ENCODE measurements around the gene ARID4B.
"Not testable (repeated sequence)": the region's sequence is repeated elsewhere in the genome, so short reads cannot be mapped to it uniquely, and the experiment has no call there.

Gene ARID4B

DNA sequence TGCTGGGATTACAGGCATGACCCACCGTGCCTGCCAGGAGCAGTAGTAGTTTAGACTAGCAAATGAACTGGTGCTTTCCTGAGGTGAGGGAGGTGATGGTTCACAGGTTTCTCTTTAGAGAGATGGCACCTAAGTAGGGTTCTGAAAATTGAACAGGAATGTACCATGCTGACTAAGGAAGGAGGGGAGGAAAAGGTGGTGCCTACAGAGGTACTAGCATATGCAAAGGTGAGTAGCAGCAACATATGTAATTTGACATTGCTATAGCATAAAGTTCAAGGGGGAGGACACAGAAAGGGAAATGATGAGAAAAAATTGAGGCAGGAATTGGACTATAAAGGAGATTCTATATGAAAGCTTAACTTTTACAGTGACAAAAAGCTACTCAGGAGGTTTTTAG is 101.0 kb downstream of the ARID4B start:
- DNase-seq (ENCODE audit: low read depth in 2 of 2), result no peak

DNA sequence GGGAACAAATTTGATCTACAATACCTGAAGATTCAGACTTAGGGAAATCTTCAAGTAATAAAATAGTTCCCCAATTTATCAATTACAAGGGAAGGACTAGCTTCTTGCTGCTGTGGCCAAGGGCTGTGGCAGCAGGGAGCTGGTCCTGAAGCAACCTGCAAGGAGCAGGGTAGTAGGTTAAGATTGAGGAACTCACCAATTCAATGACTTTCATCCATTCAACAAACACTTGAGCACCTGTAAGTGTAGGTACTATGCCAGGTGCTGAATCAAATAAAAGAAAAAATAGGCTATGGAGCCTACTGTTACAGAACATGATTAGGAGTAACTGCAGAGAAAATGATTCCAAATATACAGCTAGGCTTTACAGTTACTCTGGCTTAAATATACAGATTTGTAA is 102.7 kb downstream of the ARID4B start:
- no peak for DNase-seq (ENCODE audit: low read depth in 2 of 2)

DNA sequence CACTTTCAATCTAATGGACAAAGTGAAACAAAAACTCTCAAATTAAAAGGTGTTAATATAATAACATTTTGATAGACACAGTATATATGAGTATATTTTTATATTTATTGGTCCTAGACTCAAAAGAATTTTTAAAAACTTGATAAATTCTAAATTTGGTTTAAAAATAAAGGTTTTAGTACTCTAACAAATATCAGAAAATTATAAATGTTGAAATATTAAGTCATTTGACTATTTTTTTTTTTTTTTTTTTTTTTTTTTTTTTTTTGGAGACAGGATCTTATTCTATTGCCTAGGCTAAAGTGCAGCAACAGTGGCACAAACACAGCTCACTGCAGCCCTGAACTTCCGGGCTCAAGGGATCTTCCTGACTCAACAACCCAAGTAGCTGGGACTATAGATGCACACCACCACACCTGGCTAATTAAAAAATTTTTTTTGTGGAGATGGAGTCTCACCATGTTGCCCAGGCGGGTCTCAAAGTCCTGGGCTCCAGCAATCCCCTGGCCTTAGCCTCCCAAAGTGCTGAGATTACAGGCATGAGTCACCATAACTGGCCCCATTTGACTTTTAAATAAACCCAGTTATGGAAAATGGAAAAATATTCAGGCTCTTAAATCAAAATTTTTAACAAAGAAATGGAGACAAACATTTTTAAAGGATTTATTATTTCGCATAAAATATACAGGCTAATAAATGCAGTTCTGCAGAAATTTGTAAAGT is 106.2 kb downstream of the ARID4B start:
- DNase-seq (ENCODE audit: low read depth in 2 of 2), result no peak

DNA sequence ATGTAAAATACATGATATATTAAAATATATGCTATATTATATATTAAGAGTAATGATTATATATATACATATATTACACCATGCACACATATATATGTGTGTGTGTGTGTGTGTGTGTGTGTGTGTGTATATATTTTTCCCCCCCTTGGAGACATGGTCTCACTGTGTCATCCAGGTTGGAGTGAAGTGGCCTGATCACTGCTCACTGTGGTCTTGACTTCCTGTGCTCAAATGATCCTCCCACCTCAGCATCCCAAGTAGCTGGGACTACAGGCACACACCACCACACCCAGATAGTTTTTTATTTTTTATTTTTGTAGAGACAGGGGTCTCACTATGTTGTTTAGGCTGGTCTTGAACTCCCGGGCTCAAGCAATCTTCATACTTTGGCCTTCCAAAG is 112.5 kb downstream of the ARID4B start:
- no peak for DNase-seq (ENCODE audit: low read depth in 2 of 2)

DNA sequence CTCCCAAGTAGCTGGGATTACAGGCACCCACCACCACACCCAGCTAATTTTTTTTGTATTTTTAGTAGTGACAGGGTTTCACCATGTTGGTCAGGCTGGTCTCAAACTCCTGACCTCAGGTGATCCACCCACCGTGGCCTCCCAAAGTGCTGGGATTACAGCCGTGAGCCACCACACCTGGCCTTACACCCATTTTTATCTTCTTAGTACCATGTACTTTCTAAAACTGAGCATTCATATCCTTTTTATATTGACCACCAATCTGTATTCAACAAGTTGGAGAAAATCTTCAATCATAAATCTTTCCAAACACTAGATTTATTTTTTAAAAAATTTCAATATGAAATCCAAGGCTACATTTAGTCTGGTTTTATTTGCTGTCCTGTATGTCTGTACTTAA is 113.0 kb downstream of the ARID4B start:
- DNase-seq (ENCODE audit: low read depth in 2 of 2), result not testable (repeated sequence)

DNA sequence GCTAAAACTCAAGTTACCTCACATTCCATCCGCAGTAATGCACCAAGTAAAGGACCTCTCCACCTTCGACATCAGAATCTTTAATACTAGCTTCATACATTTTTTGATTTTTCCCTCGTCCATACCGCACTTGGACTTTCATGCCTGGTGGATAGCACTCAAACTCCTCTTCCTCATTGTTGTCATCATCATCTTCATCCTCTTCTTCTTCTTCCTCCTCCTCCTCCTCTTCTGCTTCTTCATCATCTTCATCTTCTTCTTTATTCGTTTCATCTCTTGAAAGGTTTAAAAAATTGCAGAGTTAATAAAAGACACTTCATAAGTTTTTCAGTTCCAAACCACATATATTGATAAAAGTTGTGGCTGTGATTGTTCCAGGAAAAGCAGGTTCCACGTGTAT is 114.2 kb downstream of the ARID4B start:
- DNase-seq (ENCODE audit: low read depth in 2 of 2), result no peak

DNA sequence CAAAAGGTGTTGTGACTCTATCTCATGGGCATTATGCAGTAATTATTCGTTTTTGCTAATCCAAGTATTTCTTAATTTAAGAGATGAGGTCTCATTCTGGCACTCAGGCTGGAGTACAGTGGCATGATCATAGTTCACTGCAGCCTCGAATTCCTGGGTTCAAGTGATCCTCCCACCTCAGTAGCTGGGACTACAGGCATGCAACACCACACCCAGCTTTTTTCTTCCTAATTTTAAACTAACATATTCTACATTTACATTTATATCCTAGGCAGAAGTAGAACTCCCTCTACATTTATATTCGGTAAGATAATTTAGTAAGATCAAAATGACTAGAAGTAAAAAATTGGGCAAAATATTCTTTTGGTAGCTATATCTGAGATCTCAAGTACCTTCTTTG is 116.5 kb downstream of the ARID4B start:
- no peak for DNase-seq (ENCODE audit: low read depth in 2 of 2)

DNA sequence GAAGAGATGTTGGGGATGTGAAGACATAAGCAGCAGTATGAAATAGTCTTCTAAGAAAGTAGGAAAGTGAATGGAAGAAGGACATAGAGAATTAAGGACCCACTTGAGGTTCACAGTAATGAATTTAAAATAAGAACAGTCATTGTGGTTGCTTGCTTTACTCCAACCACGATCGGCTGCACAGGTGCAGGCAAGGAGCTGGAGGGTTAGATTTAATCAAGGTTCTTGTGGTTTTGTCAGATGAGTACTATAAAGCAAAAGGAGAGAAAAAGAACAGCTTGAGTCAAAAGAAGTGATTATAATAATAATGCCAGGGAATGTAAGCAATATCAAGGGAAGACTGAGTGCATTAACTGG is 120.8 kb downstream of the ARID4B start:
- DNase-seq (ENCODE audit: low read depth in 2 of 2), result no peak

DNA sequence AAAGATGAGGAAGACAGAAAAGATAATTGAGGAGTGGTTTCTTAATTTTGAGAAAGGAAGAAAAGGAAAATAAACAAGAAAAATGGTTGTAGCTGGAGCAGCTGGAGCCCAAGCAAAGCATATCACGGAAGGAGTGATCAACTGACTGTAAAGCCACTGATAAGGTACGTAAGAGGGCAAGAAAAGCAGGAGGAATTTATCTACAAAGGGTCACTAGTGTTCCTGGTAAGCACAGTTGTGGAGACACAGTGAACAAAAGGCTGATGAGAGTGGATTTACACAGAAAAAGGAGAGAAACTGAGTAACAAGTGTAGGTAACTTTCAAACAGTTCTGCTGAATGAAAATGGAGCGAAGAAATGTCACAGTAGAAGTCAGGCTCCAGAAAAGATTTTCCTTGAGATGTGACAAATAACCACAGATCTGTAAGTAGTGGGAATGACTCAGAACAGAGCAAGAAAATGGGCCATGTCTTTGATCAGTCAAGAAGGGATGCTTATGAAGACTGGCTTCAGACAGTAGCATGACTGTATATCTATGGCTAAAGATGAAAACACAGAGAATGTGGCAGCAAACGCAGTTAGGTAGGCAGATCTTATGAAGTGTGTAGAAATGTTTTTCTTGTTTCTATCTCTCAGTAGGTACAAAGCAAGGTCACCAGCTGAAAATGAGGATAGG is 121.3 kb downstream of the ARID4B start:
- no peak for DNase-seq (ENCODE audit: low read depth in 2 of 2)

DNA sequence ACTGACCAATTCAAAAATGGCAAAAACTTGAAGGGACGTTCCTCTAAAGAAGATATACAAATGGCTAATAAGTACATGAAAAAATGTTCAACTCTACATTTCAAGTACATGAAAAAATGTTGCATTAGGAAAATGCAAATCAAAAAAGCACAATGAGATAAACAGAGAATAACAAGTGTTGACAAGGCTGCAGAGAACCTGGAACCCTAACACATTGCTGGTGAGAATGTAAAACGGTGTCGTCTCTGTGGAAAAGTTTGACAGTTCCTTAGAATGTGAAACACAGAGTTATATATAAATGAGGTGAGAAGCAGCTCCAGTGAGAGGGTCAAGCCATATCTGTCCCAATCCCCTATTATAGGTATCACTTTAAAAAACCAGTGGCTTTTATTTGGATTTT is 122.3 kb downstream of the ARID4B start:
- DNase-seq (ENCODE audit: low read depth in 2 of 2), result no peak

DNA sequence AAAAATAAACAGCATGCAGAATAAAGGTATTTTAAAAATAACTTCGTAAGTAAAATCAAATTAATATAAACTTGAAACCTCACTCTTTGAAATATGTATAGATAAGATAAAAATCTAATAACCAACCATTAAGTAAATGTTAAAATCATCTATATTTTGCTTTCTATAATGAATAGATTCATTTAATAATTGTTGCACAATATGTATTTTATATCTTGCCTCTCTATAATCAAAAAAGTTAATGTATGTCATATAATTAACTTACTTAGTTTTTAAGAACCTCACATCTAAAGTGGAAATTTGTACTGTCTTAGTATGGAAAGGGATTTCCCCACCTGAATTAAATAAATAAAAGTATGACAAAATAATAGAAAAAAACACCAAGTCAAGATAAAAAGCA is 124.6 kb downstream of the ARID4B start:
- DNase-seq (ENCODE audit: low read depth in 2 of 2), result no peak

DNA sequence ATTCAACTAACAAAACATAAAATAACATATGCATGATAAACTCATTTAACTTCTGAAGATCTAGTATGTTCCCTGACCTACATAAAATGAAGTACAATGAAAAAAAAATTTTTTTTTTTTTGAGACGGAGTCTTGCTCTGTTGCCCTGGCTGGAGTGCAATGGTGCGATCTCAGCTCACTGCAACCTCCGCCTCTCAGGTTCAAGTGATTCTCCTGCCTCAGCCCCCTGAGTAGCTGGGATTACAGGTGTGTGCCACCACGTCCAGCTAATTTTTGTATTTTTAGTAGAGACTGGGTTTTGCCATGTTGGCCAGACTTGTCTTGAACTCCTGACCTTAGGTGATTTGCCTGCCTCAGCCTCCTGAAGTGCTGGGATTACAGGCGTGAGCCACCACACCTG is 125.5 kb downstream of the ARID4B start:
- DNase-seq (ENCODE audit: low read depth in 2 of 2), result not testable (repeated sequence)

DNA sequence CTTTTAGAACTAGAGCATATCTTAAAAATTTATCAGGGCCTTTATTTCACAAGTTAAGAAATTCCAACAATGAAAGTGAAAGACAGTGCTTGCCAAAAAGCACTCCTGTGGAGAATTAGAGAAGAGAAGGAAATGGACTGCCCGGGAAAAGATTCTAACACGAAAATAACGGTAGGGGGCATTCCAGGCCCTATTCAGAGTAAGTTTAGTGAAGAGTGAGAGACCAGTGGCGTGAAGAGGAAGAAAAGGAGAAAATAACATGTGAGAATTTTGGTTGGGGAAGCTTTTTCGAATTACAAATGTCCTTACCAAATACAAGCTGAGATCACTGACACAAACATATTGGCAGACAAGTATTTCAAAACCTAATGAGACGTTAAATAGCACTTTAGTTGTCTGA is 128.5 kb downstream of the ARID4B start:
- no peak for DNase-seq (ENCODE audit: low read depth in 2 of 2)

DNA sequence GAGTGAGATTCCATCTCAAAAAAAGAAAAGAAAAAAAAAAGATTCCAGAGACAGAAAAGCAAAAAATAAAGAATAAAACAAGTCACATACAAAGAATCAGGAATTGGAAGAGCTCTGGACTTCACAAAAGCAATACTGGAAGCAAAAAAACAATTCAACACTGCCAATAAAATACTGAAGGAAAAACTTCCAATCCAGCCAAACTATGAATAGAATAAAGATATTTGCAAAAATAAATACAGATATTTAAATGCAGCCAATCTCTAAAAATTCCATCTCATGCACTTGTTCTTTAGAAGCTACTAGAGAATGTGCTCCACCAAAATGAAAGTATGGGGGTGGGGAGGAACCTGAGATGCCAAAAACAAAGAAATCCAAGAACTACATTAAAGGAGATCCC is 137.5 kb downstream of the ARID4B start:
- DNase-seq (ENCODE audit: low read depth in 2 of 2), result no peak

DNA sequence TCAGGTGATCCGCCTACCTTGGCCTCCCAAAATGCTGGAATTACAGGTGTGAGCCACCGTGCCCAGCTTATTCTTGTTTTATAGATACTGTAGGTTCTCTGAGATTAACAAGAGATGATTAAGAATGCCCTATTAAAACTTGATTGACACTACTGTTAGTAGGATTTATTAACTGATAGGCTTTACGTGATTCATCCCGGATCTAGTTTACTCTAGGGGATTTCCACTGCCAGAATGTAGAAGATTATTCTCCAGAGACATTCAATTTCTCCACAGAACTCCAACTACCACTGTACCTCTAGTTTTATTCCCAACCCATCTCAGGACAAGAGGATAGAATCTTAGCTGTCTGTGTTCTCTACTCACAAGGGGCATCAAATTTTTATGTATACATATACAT is 140.7 kb downstream of the ARID4B start:
- DNase-seq (ENCODE audit: low read depth in 2 of 2), result no peak

DNA sequence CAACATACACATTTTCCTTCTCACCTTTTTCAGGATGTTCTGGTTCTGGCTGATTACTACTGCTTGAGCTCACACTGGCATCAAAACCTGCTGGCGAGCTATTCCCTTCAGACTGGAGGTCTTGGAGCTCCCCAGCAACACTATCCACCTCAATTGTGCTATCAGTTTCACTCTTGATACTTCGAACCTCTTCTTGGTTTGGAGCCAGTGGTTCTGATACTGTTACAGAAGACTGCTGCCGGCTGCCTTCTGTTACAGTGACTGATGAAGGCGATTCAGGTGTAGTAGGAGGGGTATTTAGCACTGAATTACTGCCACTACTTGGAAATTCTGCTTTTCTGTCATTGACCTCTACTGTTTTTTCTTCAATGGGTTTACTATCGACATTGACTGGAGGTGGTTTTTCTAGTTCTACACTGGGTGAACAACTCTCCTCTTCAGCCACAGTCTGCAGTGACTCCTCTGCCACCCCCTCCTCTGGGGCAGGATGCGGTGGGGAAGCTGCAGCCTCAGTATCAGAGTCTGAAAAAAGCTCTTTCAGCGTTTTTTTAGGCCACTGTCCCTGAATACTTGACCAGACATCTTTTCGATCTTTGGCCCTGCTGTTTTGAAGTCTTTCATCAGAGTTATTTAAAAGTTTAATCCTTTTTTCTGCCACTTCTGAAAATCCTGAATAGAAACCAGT is 146.3 kb downstream of the ARID4B start:
- no peak for DNase-seq (ENCODE audit: low read depth in 2 of 2)

DNA sequence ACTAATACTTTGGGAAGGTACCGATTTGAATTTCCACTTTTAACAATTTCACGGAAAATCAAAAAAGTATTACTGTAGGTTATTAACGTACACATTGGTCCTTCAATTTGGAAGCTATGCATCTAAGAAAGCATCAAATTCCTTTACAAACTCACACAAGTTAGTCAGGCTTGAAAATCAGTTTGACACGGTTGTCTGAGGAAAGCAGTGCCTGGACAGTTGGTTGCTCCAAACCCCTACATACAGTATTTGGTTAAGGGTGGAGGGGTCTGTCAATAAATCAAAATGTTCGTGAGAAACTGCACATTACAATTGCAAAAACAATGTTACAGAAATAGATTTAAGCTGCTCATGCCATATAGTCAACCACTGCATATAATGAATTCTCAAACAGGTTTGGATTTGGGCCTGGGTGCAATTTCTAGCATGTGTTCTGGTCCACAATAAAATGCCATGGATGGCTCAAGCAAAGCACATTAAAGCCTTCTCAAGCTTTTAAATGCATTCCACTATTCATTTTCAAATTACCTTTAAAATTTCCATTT is 147.0 kb downstream of the ARID4B start:
- no peak for DNase-seq (ENCODE audit: low read depth in 2 of 2)

DNA sequence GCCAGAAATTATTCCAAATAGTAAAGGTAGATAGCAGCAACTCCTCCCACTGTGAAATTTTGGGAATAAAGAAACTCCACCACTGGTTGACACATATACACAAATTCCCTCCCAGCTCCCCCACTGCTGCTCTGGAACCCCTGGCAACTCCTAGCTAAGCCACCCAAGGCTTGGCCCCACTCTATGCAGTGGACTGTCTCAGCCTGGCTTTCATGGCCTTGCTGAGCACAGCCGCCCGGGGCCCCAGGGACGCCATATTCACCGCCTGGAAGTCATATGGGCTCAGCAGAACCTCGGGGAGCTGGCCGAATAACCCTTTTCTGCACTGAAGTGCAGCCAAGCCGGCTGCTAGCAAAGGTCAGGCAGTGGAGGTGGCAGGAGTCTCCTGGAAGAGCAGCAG is 151.5 kb downstream of the ARID4B start:
- no peak for DNase-seq (ENCODE audit: low read depth in 2 of 2)

DNA sequence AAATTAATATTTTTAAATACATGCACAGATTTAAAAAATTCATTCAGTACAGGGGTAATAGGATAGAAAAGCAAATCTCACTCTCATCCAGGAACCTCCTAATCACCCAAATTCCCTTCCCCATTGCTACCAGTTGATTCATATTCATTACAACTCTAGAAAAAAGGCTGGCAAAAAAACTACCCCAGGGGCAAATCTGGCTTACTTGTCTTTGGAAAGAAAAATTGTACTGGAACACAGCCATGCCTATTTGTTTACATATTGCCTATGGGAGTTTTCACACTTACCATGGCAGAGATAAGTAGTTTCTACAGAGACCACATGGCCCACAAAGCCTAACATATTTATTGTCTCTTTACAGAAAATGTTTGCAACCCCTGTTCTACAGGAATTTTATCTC is 158.0 kb downstream of the ARID4B start:
- DNase-seq (ENCODE audit: low read depth in 2 of 2), result no peak

DNA sequence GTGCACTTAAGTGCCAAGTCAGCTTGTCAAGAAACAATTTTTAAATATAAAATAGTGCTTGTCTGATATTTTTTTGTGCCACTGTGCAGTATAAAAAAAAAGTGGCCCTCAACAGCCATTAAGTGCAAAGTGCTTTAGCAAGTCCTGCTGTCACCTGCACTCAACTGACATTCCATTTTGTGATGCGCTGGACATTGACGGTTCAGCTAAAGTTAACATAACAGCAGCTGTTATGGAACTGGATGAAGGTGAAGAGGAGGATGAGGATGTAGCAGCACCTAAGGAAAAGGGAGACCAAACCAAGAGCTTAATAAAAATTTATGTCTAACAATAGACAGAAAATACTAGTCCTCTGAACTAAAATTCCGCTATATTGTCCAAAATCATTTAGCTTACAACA is 159.6 kb downstream of the ARID4B start:
- DNase-seq (ENCODE audit: low read depth in 2 of 2), result no peak

DNA sequence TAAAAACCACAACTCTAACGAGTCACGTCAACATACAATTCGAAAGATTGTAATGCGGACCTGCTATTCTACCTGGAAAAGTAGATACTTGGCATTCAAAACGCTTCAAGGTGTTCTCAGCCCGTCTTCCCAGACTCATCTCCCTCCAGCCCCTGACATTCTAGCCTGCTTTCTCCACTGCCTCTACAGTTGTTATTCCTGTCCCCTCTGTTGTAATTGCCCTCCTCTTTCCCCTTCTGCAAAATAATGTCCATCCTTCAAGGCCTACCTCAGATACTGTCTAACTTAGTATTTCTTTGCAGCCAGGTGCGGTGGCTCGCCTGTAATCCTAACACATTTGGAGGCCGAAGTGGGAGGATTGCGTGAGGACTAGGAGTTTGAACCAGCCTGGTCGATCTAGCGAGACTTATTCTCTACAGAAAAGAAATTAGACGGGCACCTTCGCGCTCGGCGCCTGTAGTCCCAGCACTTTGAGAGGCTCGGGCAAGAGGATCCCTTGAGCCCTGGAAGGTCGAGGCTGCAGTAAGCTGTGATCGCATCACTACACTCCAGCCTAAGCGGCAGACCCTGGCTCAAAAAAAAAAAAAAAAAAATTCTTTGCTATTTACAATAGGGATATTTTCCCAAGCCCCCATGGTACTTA is 166.2 kb downstream of the ARID4B start:
- DNase-seq (ENCODE audit: low read depth in 2 of 2), result no peak

DNA sequence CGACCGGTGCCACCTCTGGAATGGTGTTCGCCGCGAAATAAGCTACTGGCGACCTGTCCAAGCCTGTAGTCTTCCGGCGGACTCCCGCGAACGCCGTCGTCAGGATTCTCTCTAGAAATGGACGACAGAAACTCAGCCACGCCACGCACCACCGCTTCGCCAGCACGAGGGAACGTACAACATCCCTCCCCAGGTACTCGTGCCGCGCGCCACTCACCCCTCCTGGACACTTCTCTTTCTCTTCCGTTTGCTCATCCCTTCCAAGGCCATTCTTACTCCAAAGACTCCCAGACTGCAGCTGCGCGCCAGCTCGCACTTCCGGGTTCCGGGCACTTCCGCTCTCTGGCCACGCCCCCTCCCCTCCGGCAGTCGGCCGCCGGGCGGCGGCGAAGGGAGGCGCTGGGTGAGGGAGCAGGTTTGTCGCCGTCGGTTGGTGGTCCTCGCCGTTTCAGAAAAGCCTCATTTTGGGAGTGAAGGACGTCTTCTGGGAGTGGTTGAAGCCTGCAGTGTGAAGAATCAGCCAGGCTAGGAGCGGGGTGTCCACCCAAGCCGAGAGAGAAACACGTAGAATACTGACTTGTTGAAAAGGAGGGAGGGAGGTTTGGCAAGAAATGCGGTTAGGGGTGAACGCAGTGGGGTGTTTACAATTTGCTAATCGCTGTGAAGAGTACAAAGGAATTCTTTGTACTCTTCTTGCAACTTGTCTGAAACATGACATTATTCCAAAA is 166.9 kb downstream of the ARID4B start, which contains the start of gene RBM34:
Gene RBM34, minus strand, starts transcription at position 294 of the 728 bp plus-strand sequence. Its CDS starts 24 bp downstream, at position 270.
- peak; percentile 87 to 92 for DNase-seq (ENCODE audit: low read depth in 2 of 2)
